HCT116 (cell line): ENCODE measurements around the gene MARS1. TPM values are rescaled to one million over a fixed set of nuclear protein-coding genes. Genes with fewer than 3 reads are reported as not detected.

Experiments used
- ATAC-seq: fragments of 200-7000 bp; cut with Tn5 transposase; 2 replicates; pipeline ENCODE4 v1.9.1; 2020; ENCODE audit warnings: mild to moderate bottlenecking, moderate library complexity
- BruUV-seq: library from RNA; stranded (reverse); fragments of 400-500 nt; replicated peaks from 2 replicates; lab custom pipeline; 2021; lab: Mats Ljungman, UMichigan
- CTCF ChIA-PET: fragments of 300-600 bp; sonication (Branson Sonifier 250); formaldehyde crosslinking; loops from one replicate; lab custom pipeline; 2021; ENCODE audit warnings: antibody characterized with exemption; lab: Charles Lee
- POLR2A ChIA-PET: fragments of 300-600, 350-600 bp; sonication (Branson Sonifier 250); formaldehyde crosslinking; loops from one replicate; lab custom pipeline; 2021; ENCODE audit warnings: antibody characterized with exemption; lab: Charles Lee
- RAD21 ChIA-PET, 2 experiments: fragments of 300-600 bp; sonication (Branson Sonifier 250); formaldehyde crosslinking; loops; one replicate each; lab custom pipeline; 2023; ENCODE audit warnings: low total read pairs in 2 of 2; ENCODE audit not compliant: uncharacterized antibody in 2 of 2, unreplicated experiment in 2 of 2, low non-redundant PET in 1 of 2; lab: Charles Lee
- DNase-seq: peaks from one replicate; pipeline ENCODE4 v3.0.0-alpha.2; 2010; ENCODE audit warnings: low read depth, low spot score
- H2AFZ ChIP-seq: fragments of 200-600 bp; shearing (Covaris generic), sonication (generic); 2 replicates; pipeline ENCODE4 v1.6.1; 2017; ENCODE audit warnings: low read depth, mixed run types, mixed read lengths, antibody characterized with exemption, low read length; ENCODE audit not compliant: poor library complexity, severe bottlenecking
- H3K27ac ChIP-seq: 2 replicates; pipeline ENCODE4 v1.5.1; 2012; ENCODE audit warnings: low read depth, low read length
- H3K27me3 ChIP-seq: fragments of 200-600 bp; sonication (generic); 2 replicates; pipeline ENCODE4 v1.6.1; 2016; ENCODE audit warnings: mixed run types, low read length, mixed read lengths; ENCODE audit not compliant: insufficient read depth
- H3K36me3 ChIP-seq, 2 experiments: fragments of 200-500 bp in 1 of 2; fragments of 200-600 bp in 1 of 2; sonication (Bioruptor generic) in 1 of 2; sonication (generic) in 1 of 2; 2 replicates each; pipeline versions ENCODE4 v1.5.1 to v1.6.1; 2014 to 2016; ENCODE audit warnings: low read length in 2 of 2, inconsistent platforms in 1 of 2, mixed read lengths in 1 of 2, mixed run types in 1 of 2; ENCODE audit not compliant: insufficient read depth in 2 of 2, control insufficient read depth in 1 of 2
- H3K4me1 ChIP-seq, 2 experiments: fragments of 200-600 bp in 1 of 2; sonication (generic) in 1 of 2; 2 replicates each; pipeline versions ENCODE4 v1.5.1 to v1.6.1; 2012 to 2017; ENCODE audit warnings: low read length in 2 of 2, inconsistent platforms in 1 of 2, mild to moderate bottlenecking in 1 of 2, mixed read lengths in 1 of 2, mixed run types in 1 of 2, moderate library complexity in 1 of 2; ENCODE audit not compliant: insufficient read depth in 2 of 2, control insufficient read depth in 1 of 2
- H3K4me2 ChIP-seq: fragments of 200-600 bp; sonication (generic); 2 replicates; pipeline ENCODE4 v1.6.1; 2017; ENCODE audit warnings: mixed run types, low read length, mixed read lengths
- H3K4me3 ChIP-seq, 2 experiments: fragments of 200-600 bp in 1 of 2; sonication (generic) in 1 of 2; replicated peaks in 1 of 2; 2 replicates each; pipeline ENCODE4 v1.5.1; 2011 to 2016; ENCODE audit warnings: low read length in 2 of 2, control low read depth in 1 of 2, low read depth in 1 of 2, mild to moderate bottlenecking in 1 of 2, mixed read lengths in 1 of 2, mixed run types in 1 of 2
- H3K79me2 ChIP-seq: fragments of 200-600 bp; sonication (generic); 2 replicates; pipeline ENCODE4 v1.6.1; 2017; ENCODE audit warnings: mild to moderate bottlenecking, mixed run types, low read length, moderate library complexity, mixed read lengths; ENCODE audit not compliant: insufficient read depth
- H3K9ac ChIP-seq: fragments of 200-600 bp; sonication (generic); 2 replicates; pipeline ENCODE4 v1.6.1; 2016; ENCODE audit warnings: low read length, mixed read lengths
- H3K9me2 ChIP-seq: fragments of 200-600 bp; sonication (generic), shearing (Covaris generic); 2 replicates; pipeline ENCODE4 v1.6.1; 2017; ENCODE audit warnings: mixed run types, mild to moderate bottlenecking, moderate library complexity; ENCODE audit not compliant: insufficient read depth
- H3K9me3 ChIP-seq, 2 experiments: fragments of 200-500 bp in 1 of 2; fragments of 200-600 bp in 1 of 2; sonication (Bioruptor generic) in 1 of 2; sonication (generic) in 1 of 2; 2 replicates each; pipeline ENCODE4 v1.6.1; 2014 to 2017; ENCODE audit warnings: low read length in 2 of 2, mixed read lengths in 2 of 2, inconsistent platforms in 1 of 2, low read depth in 1 of 2, mild to moderate bottlenecking in 1 of 2, mixed run types in 1 of 2, moderate library complexity in 1 of 2; ENCODE audit not compliant: control insufficient read depth in 1 of 2, insufficient read depth in 1 of 2
- H4K20me1 ChIP-seq: fragments of 200-600 bp; sonication (generic), shearing (Covaris generic); 2 replicates; pipeline ENCODE4 v1.6.1; 2017; ENCODE audit warnings: mixed run types, mild to moderate bottlenecking, moderate library complexity; ENCODE audit not compliant: insufficient read depth
- CBX3 ChIP-seq: IDR thresholded peaks from 2 replicates; pipeline ENCODE4 v1.6.1; 2012; ENCODE audit warnings: low read depth
- EGR1 ChIP-seq: IDR thresholded peaks from 2 replicates; pipeline ENCODE4 v1.6.1; 2012; ENCODE audit warnings: low read depth
- ELF1 ChIP-seq: IDR thresholded peaks from 2 replicates; pipeline ENCODE4 v1.6.1; 2012; ENCODE audit warnings: low read depth, borderline replicate concordance
- FOSL1 ChIP-seq: IDR thresholded peaks from 2 replicates; pipeline ENCODE4 v1.6.1; 2012; ENCODE audit warnings: low read depth
- JUND ChIP-seq: IDR thresholded peaks from 2 replicates; pipeline ENCODE4 v1.6.1; 2012
- MAX ChIP-seq: IDR thresholded peaks from 2 replicates; pipeline ENCODE4 v1.6.1; 2012
- POLR2A ChIP-seq: IDR thresholded peaks from 2 replicates; pipeline ENCODE4 v1.7.0; 2011; ENCODE audit warnings: borderline replicate concordance; ENCODE audit not compliant: insufficient read depth, insufficient read length; ENCODE audit errors: extremely low read depth
- POLR2AphosphoS5 ChIP-seq: IDR thresholded peaks from 2 replicates; pipeline ENCODE4 v1.6.1; 2011; ENCODE audit warnings: mild to moderate bottlenecking, low read depth, low read length, moderate library complexity
- RAD21 ChIP-seq: IDR thresholded peaks from 2 replicates; pipeline ENCODE4 v1.6.1; 2012; ENCODE audit warnings: low read depth, mild to moderate bottlenecking
- SP1 ChIP-seq: IDR thresholded peaks from 2 replicates; pipeline ENCODE4 v1.6.1; 2012; ENCODE audit warnings: low read depth
- ZFX ChIP-seq: fragments of 450-650 bp; IDR thresholded peaks from 2 replicates; pipeline ENCODE4 v1.6.1; 2017
- intact Hi-C: fragments of 100-400 bp; cut with micrococcal nuclease; formaldehyde crosslinking; loops from 2 replicates; pipeline ENCODE4 v1.10.0; 2022
- total RNA-seq: library from RNA; stranded (reverse); gene quantifications from one replicate; pipeline ENCODE4 v1.2.1, GENCODE V29; 2021; ENCODE audit not compliant: unreplicated experiment

Gene MARS1
- total RNA-seq, 1 experiment from 2014 or later = 344 TPM

- Histone ChIP-seq H3K27ac (no peak overlapping the region), H3K4me2 (no peak overlapping the region), H4K20me1 (no peaks in the 10 kb centered on the region), H3K9ac (no peak overlapping the region), H3K9me3 (no peaks in the 10 kb centered on the region), H3K27me3 (no peaks in the 10 kb centered on the region), H3K79me2 (peaks cover 28% of the 10 kb centered on the region), H2AFZ (no peak overlapping the region), H3K4me1 (peaks cover 20 to 36% of the 10 kb centered on the region in 2 experiments), H3K36me3 (peaks cover 18 to 27% of the 10 kb centered on the region in 2 experiments), H3K4me3 (no peak overlapping the region), H3K9me2 (no peaks in the 10 kb centered on the region)
- RAD21 ChIA-PET = no interaction called here
- CTCF ChIA-PET = no interaction called here
- ATAC-seq (no peak), DNase-seq (no peak)
- intact Hi-C loops = no loop called here
- BruUV-seq = no TSS peak
- POLR2A ChIA-PET = no interaction called here
- no peak for TF ChIP-seq ZFX
- TF ChIP-seq EGR1 = no peak
- TF ChIP-seq FOSL1 = no peak
- no peak for TF ChIP-seq POLR2AphosphoS5
- TF ChIP-seq RAD21 = no peak
- no peak for TF ChIP-seq CBX3
- no peak for TF ChIP-seq MAX
- no peak for TF ChIP-seq ELF1
- no peak for TF ChIP-seq POLR2A
- TF ChIP-seq JUND = no peak
- no peak for TF ChIP-seq SP1
Observed at GRCh38 chr12:57524814-57525614, 37.1 kb downstream of the MARS1 start.
